Measurements from ENCODE around the gene MORF4L2.
"Not testable (repeated sequence)": the region's sequence is repeated elsewhere in the genome, so short reads cannot be mapped to it uniquely, and the experiment has no call there.

The MORF4L2 gene

GRCh38 chrX:103678199-103678993 is 8.1 kb downstream of the MORF4L2 start:
- DNase-seq: no peak

DNA sequence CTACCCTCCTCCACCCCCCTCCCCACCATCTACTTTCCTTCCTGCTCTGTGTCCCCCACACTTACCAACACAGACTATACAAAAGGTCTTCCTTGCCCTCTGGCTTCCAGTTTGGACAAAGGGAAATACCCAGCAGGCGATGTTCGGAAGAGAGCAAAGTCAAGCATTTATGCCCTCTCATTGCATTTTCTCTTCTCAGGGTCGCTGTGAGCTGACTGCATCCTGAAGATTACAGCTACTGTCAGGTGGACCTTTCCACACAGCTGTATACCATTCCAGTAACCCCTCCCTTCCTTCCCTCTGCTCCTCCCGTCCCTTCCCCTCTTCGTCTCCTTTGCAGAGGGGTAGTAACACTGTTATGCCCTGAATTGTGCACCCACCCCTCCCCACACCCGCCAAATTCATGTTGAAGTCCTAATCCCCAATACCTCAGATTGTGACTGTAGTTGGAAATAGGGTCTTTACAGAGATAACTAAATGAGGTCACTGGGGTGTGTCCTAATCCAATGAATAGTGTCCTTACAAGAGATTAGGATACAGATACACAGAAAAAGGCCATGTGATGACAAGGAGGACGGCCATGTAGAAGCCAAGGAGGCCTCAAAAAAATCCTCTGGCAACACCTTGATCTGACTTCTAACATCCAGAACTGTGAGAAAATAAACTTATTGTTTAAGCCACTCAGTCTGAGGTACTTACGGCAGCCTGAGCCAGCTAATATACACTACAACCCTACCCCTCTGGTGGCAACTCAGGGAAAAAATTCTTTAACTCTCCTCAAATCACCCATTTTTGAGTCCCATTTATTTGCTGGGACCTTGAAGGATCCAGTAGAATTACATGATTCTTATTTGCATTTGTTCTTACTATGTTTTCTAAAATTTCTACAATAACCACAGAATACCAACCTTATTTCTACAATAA is 11.7 kb downstream of the MORF4L2 start:
- no peak for DNase-seq

DNA sequence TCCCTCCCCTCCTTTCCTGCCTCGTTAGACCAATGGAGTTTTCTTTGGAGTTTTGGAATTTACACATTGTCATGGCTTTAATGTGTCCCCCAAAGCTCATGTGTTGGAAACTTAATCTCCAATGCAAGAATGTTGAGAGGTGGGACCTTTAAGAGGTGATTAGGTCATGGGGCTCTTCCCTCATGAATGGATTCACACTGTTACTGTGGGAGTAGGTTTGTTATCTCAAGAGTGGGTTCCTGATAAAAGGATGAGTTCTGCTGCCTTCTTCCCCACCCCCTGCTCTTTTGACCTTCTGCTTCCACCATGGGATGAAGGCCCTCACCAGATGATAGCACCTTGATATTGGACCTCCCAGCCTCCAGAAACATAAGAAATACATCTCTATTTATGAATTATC is 16.8 kb downstream of the MORF4L2 start:
- DNase-seq: no peak

- no peak for DNase-seq
Observed at GRCh38 chrX:103666202-103667107, 20.0 kb downstream of the MORF4L2 start.

DNA sequence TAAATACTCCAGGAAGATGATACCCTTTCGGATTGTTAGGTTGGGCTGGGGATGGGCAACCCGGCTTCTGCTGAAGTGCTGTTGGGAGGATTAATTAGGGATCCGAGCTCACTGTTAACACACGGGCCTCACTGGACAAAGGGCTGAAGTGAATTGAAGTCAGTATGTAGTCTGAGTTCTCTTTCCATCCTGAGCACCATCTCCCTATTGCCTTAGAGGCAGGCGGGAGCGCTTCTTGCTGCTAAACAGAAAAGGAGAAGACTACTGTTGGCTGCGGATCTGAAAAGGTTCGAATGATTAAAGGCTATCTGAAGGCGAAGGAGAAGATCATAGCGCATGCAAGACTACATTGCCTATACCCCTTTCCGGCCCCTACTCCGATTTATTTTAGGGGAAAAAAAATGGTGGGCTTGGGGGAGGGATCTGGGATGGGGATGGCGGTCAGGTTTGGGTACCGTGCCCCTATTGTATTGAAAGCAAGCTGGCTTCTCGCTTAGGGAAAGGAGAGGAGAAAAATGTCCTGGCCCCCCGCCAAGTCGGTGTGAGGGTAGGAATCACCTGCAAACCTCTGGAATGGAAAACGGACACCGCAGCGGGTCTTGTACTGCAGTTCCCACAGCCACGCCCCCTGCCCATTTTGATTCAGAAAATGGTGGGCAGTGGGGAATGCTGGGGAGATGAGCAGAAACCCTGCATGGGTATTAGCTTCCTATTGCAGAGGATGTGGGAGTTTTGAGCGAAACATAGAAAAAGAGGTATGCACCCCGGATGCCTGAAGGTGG is 22.3 kb downstream of the MORF4L2 start:
- no peak for DNase-seq

GRCh38 chrX:103659460-103659859 is 27.0 kb downstream of the MORF4L2 start:
- not testable (repeated sequence) for DNase-seq

DNA sequence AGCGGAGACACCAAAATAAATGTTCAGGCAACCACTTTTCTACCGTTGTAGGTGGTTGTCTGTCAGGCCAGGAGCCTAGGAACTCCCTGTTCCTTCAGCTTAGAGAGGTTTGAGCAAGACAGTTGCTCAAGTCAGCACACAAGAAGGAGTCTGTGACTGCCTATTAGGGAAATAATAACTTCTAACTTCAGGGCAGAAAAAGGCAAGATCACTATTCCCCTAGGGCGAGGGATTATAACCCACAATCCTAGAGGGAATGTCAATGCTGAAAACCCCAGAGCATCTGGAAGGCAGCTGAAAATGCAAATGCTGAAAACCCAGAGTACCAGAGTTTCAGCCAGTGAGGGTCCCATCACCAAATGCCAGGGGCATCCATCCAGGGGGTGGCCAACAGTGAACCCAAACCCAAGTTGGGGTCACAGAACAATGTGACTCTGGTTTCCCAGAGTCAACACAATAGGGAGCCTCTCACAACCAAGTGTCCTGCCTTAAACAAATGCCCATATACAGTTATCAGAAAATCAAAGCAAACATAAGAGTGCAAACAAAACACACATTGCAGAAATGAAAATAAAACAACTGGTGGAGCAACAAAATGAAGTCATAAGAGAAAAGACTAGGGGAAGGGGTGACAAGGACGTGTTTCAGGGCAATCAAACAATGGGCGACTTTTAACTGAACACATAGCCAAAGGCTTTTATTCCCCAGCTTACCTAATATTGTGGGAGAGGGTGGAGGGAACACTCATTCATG is 27.6 kb downstream of the MORF4L2 start:
- no peak for DNase-seq

DNA sequence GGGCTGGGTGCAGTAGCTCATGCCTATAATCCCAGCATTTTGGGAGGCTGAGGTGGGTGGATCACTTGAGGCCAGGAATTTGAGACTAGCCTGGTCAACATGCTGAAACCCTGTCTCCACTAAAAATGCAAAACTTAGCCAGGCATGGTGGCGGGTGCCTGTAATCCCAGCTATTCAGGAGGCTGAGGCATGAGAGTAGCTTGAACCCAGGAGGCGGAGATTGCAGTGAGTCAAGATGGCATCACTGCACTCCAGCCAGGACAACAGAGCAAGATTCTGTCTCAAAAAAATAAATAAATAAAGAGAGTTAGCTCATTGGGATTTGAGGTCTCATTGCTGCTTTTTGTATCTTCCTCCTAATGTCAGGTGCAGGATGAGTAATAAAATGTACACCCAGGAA is 29.4 kb downstream of the MORF4L2 start:
- DNase-seq: not testable (repeated sequence)

GRCh38 chrX:103656617-103657016 is 29.9 kb downstream of the MORF4L2 start:
- DNase-seq: no peak

- DNase-seq: not testable (repeated sequence)
Observed at GRCh38 chrX:103655230-103656000, 31.1 kb downstream of the MORF4L2 start.

GRCh38 chrX:103651151-103651773 is 35.2 kb downstream of the MORF4L2 start:
- DNase-seq: no peak

GRCh38 chrX:103647630-103648029 is 38.9 kb downstream of the MORF4L2 start:
- no peak for DNase-seq

DNA sequence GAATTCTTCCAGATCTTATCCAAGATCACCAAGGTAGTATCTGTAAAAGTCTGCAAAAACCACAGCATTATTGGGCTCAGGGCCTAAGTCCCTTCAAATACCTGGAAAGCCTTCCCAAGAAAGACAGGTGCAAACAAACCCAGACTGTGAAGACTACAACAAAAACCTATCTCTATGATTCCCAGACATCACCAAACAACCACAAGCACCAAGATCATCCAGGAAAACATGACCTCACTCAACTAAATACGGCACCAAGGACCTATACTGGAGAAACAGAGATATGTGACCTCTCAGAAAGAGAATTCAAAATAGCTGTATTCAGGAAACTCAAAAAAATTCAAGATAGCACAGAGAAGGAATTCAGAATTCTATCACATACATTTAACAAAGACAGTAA is 42.4 kb downstream of the MORF4L2 start:
- no peak for DNase-seq

DNA sequence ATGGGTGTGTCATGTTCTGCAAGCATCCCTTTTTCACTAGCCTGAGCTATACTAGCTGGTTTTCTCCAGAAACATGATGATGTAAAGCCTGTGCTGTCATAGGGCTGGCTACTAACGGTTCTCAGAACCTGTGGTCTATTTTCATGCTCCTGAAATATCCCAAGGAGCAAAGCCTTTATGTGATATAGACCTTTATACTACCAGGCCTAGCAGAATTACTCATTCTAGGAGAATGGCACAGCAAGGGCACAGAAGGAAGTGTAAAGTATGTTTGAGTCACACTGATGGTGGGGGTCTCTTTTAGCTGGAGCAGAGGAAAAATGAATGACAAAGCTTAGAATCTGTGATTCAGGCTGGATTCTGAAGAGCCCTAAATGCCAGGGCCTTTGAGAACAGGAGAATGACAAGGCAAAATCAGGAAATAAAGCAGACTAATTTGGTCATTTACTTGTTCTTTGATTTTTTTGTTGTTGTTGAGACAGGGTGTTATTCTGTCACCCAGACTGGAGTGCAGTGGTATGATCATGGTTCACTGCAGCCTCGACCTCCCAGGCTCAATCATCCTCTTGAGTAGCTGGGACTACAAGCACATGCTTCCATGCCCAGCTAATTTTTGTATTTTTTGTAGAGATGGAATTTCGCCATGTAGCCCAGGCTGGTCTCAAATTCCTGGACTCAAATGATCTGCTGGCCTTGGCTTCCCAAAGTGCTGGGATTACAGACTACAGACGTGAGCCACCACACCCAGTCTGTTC is 45.9 kb downstream of the MORF4L2 start:
- DNase-seq: no peak

DNA sequence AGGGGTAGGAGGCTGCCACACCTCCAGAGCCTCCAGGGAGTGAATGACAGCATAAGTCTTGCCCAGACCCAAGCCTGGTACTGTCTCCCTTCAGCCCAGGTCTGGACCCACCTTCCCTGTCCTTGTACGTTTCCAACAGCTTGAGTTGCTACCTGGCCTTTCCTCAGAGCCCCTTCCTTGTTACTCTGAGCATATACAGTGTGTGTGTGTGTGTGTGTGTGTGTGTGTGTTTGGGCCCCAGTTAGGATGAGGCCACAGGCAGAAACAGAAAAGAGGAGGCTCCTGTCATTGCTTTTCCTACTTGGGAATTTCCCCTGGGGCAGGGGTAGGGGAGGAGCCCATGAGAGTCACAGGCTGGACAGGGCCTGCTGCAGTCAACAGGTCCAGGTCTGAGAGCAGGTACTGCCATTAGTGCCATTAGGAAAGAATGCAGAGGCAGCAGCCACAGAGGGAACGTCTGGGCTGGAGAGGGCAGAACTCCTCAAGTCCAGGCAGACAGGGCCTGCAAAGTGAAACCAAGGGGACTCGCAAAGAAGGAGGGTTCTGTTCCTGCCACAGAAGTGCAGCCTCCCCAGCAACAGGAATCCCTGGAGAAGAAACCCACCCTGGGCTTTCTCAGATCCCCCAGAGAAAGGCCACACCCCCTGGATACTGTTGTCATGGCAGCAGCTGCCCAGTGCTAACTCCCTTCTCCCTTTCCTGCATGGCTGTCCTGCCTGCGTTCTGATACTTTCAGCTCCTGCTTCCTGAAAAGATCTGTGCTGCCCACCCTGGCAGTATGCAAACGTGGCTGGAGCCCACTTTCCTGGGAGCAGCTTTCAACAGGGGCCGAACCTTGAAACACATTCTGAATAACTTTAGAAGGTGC is 47.8 kb downstream of the MORF4L2 start:
- not testable (repeated sequence) for DNase-seq

GRCh38 chrX:103637604-103638338 is 48.7 kb downstream of the MORF4L2 start:
- DNase-seq: no peak

GRCh38 chrX:103635436-103635835 is 51.1 kb downstream of the MORF4L2 start:
- DNase-seq: no peak
